Liver (tissue), 9 donors: ENCODE measurements around the gene HSPB2. TPM values are rescaled to one million over a fixed set of nuclear protein-coding genes. Genes with fewer than 3 reads are reported as not detected.

Source experiments
- DNase-seq: peaks from one replicate; pipeline ENCODE4 v3.0.0-alpha.2; 2017; ENCODE audit warnings: low spot score
- H3K27ac ChIP-seq, 2 donors: one replicate each; pipeline ENCODE4 v1.7.0; 2013; ENCODE audit warnings: inconsistent platforms in 2 of 2, low read length in 2 of 2, control low read depth in 1 of 2, low read depth in 1 of 2, mild to moderate bottlenecking in 1 of 2
- H3K27me3 ChIP-seq, 4 donors: one replicate each; pipeline versions ENCODE4 v1.6.1 to v1.7.0; 2013; ENCODE audit warnings: low read length in 3 of 4, inconsistent platforms in 1 of 4, mild to moderate bottlenecking in 1 of 4, moderate library complexity in 1 of 4; ENCODE audit not compliant: control insufficient read depth in 4 of 4, insufficient read depth in 4 of 4
- H3K36me3 ChIP-seq, 4 donors: one replicate each; pipeline versions ENCODE4 v1.6.1 to v1.7.0; 2013; ENCODE audit warnings: low read length in 3 of 4, mild to moderate bottlenecking in 3 of 4, low read depth in 1 of 4, moderate library complexity in 1 of 4; ENCODE audit not compliant: control insufficient read depth in 4 of 4, insufficient read depth in 3 of 4
- H3K4me1 ChIP-seq, 4 donors: one replicate each; pipeline versions ENCODE4 v1.6.1 to v1.7.0; 2013; ENCODE audit warnings: low read length in 3 of 4, mild to moderate bottlenecking in 3 of 4, moderate library complexity in 1 of 4; ENCODE audit not compliant: control insufficient read depth in 4 of 4, insufficient read depth in 4 of 4
- H3K4me3 ChIP-seq, 3 donors: one replicate each; pipeline versions ENCODE4 v1.6.1 to v1.7.0; 2013; ENCODE audit warnings: low read length in 3 of 3, control low read depth in 1 of 3, low read depth in 1 of 3, mild to moderate bottlenecking in 1 of 3
- H3K9ac ChIP-seq, 2 donors: one replicate each; pipeline ENCODE4 v1.7.0; 2013; ENCODE audit warnings: low read length in 2 of 2, mild to moderate bottlenecking in 2 of 2, moderate library complexity in 2 of 2, control low read depth in 1 of 2, low read depth in 1 of 2
- H3K9me3 ChIP-seq, 4 donors: one replicate each; pipeline versions ENCODE4 v1.6.1 to v1.7.0; 2013; ENCODE audit warnings: low read length in 3 of 4; ENCODE audit not compliant: control insufficient read depth in 4 of 4
- ATF3 ChIP-seq: IDR thresholded peaks from 2 replicates; pipeline ENCODE4 v1.6.1; 2016; ENCODE audit warnings: antibody characterized with exemption
- CTCF ChIP-seq: fragments of 150-350 bp; IDR thresholded peaks from 2 replicates; pipeline ENCODE4 v1.5.1; 2017; ENCODE audit warnings: improper control_type of control experiment, low read depth, low read length; ENCODE audit not compliant: missing input control
- EGR1 ChIP-seq, 2 donors: IDR thresholded peaks; 2 replicates each; pipeline ENCODE4 v1.6.1; 2016 to 2018; ENCODE audit warnings: antibody characterized with exemption in 2 of 2, low read depth in 2 of 2
- FOXA1 ChIP-seq: IDR thresholded peaks from 2 replicates; pipeline ENCODE4 v1.6.1; 2016; ENCODE audit warnings: antibody characterized with exemption
- FOXA2 ChIP-seq: IDR thresholded peaks from 2 replicates; pipeline ENCODE4 v1.6.1; 2016; ENCODE audit warnings: antibody characterized with exemption
- GABPA ChIP-seq, 2 donors: IDR thresholded peaks in 1 of 2; conservative IDR thresholded peaks in 1 of 2; 2 replicates each; pipeline ENCODE4 v1.6.1; 2016; ENCODE audit warnings: antibody characterized with exemption in 2 of 2, mild to moderate bottlenecking in 1 of 2, moderate library complexity in 1 of 2
- HNF4A ChIP-seq, 2 donors: conservative IDR thresholded peaks; 2 replicates each; pipeline ENCODE4 v1.6.1; 2016; ENCODE audit warnings: antibody characterized with exemption in 2 of 2, mild to moderate bottlenecking in 2 of 2
- HNF4G ChIP-seq: IDR thresholded peaks from 2 replicates; pipeline ENCODE4 v1.6.1; 2016; ENCODE audit warnings: antibody characterized with exemption
- JUND ChIP-seq, 2 donors: IDR thresholded peaks; 2 replicates each; pipeline ENCODE4 v1.6.1; 2016; ENCODE audit warnings: antibody characterized with exemption in 2 of 2
- MAX ChIP-seq: IDR thresholded peaks from 2 replicates; pipeline ENCODE4 v1.6.1; 2016; ENCODE audit warnings: antibody characterized with exemption
- NR2F2 ChIP-seq: IDR thresholded peaks from 2 replicates; pipeline ENCODE4 v1.6.1; 2016; ENCODE audit warnings: antibody characterized with exemption
- RAD21 ChIP-seq, 2 donors: IDR thresholded peaks; 2 replicates each; pipeline ENCODE4 v1.6.1; 2016; ENCODE audit warnings: antibody characterized with exemption in 2 of 2, mild to moderate bottlenecking in 2 of 2
- REST ChIP-seq: IDR thresholded peaks from 2 replicates; pipeline ENCODE4 v1.6.1; 2016; ENCODE audit warnings: antibody characterized with exemption, mild to moderate bottlenecking
- RXRA ChIP-seq, 2 donors: IDR thresholded peaks; 2 replicates each; pipeline ENCODE4 v1.6.1; 2017 to 2018; ENCODE audit warnings: antibody characterized with exemption in 2 of 2, mild to moderate bottlenecking in 1 of 2
- SP1 ChIP-seq: IDR thresholded peaks from 2 replicates; pipeline ENCODE4 v1.6.1; 2018; ENCODE audit warnings: antibody characterized with exemption, mild to moderate bottlenecking
- TAF1 ChIP-seq: conservative IDR thresholded peaks from 2 replicates; pipeline ENCODE4 v1.6.1; 2016; ENCODE audit warnings: antibody characterized with exemption, mild to moderate bottlenecking
- YY1 ChIP-seq: IDR thresholded peaks from 2 replicates; pipeline ENCODE4 v1.6.1; 2016; ENCODE audit warnings: antibody characterized with exemption, mild to moderate bottlenecking
- WGBS: extraction: QIAGEN DNeasy Blood & Tissue Kit; methylation state at CpG from one replicate; pipeline ENCODE4 v1.1.7; 2013; 5-methylcytosine and 5-hydroxymethylcytosine counted together
- polyA plus RNA-seq, 2 donors: library from polyadenylated mRNA; stranded (reverse) in 1 of 2; unstranded in 1 of 2; fragments of 200-250 nt in 1 of 2; fragments of >200 nt in 1 of 2; fragmentation: Nextera tagmentation in 1 of 2; extraction: Ambion mirVana in 1 of 2; gene quantifications; one replicate each; pipeline versions ENCODE4 v1.2.1 to v1.2.3, GENCODE V29; 2013 to 2015
- total RNA-seq, 2 donors: library from RNA; depleted of rRNA; stranded (reverse); fragments of >200 nt; gene quantifications; one replicate each; pipeline ENCODE4 v1.2.3, GENCODE V29; 2014
- TF ChIP-seq, protein P1 (sequence below): IDR thresholded peaks from 2 replicates; pipeline ENCODE4 v1.6.1; 2016; ENCODE audit warnings: antibody characterized with exemption
- donor health status: healthy.
- donor health status: healthy.
- donor health status: healthy.
- donor health status: healthy.
- donor health status: healthy.

The HSPB2 gene
- total and polyA plus RNA-seq, 4 donors, result 0.14 to 0.85 (median 0.61) TPM; not detected in 1

GRCh38 chr11:111935317-111936039 lies 22.9 kb downstream of the HSPB2 start:
- 27% methylated on average over 4 of the region's 4 CpGs for WGBS
- Histone ChIP-seq H3K9ac (no peak overlapping the region), H3K4me1 (peaks cover 10 to 46% (median 35%) of the 10 kb centered on the region in 4 donors)

More at GRCh38 chr11:111935317-111936039, 22.9 kb downstream of the HSPB2 start:
- H3K27ac ChIP-seq, result peak overlapping the region; percentile 74 to 85
- H3K4me3 ChIP-seq, result no peak overlapping the region
- no peak for DNase-seq
- no peak for TF ChIP-seq TAF1
- TF ChIP-seq JUND (IDR thresholded peaks at IDR 0.05), result peak; percentile 50 to 62
- no peak for TF ChIP-seq HNF4G
- peak; percentile 73 to 79 for TF ChIP-seq HNF4A (conservative IDR thresholded peaks at IDR 0.05)
- TF ChIP-seq NR2F2, result no peak
- TF ChIP-seq YY1, result peak; percentile 61
- peak in 1 of 2 donors; percentile 54 for TF ChIP-seq GABPA (IDR thresholded peaks at IDR 0.05 in 1 of 2, conservative IDR thresholded peaks at IDR 0.05 in 1 of 2)
- peak; percentile 61 for TF ChIP-seq FOXA1
- TF ChIP-seq MAX, result peak; percentile 58
- TF ChIP-seq SP1, result peak; percentile 96
- peak in 1 of 2 donors; percentile 21 for TF ChIP-seq EGR1 (IDR thresholded peaks at IDR 0.05; ENCODE audit: low read depth in 2 of 2)
- TF ChIP-seq CTCF, result no peak
- TF ChIP-seq, protein P1, sequence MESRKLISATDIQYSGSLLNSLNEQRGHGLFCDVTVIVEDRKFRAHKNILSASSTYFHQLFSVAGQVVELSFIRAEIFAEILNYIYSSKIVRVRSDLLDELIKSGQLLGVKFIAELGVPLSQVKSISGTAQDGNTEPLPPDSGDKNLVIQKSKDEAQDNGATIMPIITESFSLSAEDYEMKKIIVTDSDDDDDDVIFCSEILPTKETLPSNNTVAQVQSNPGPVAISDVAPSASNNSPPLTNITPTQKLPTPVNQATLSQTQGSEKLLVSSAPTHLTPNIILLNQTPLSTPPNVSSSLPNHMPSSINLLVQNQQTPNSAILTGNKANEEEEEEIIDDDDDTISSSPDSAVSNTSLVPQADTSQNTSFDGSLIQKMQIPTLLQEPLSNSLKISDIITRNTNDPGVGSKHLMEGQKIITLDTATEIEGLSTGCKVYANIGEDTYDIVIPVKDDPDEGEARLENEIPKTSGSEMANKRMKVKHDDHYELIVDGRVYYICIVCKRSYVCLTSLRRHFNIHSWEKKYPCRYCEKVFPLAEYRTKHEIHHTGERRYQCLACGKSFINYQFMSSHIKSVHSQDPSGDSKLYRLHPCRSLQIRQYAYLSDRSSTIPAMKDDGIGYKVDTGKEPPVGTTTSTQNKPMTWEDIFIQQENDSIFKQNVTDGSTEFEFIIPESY, result peak; percentile 65
- TF ChIP-seq RAD21 (IDR thresholded peaks at IDR 0.05), result peak; percentile 21 to 39
- TF ChIP-seq FOXA2, result peak; percentile 90
- peak; percentile 91 to 95 for TF ChIP-seq RXRA (IDR thresholded peaks at IDR 0.05)
- TF ChIP-seq ATF3, result peak; percentile 80
- TF ChIP-seq REST, result peak; percentile 48
- no peaks in the 10 kb centered on the region for H3K27me3 ChIP-seq
- H3K36me3 ChIP-seq, result no peaks in the 10 kb centered on the region
- no peaks in the 10 kb centered on the region for H3K9me3 ChIP-seq
